ENCODE data around the gene PNPLA7.

DNA sequence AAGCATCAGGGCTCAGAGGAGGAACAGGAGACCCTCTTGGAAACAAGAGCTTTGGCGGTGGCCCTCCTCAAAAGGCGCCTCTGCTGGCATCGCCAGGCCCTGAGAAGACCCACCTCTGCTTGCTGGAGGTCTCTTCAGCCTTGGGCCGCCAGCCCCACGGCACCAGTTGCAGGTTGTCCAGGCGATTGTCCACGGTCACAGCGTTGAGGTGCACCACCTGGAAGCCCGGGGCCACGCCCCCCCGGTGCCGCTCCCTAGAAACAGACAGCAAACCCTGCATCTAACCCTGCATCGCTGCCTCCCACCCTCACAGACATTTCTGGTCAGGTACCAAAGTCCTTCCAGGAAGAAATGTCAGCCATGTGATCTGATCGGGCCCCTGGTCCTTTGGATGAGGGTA lies 36.7 kb upstream of the PNPLA7 start:
- TF ChIP-seq, protein P1, sequence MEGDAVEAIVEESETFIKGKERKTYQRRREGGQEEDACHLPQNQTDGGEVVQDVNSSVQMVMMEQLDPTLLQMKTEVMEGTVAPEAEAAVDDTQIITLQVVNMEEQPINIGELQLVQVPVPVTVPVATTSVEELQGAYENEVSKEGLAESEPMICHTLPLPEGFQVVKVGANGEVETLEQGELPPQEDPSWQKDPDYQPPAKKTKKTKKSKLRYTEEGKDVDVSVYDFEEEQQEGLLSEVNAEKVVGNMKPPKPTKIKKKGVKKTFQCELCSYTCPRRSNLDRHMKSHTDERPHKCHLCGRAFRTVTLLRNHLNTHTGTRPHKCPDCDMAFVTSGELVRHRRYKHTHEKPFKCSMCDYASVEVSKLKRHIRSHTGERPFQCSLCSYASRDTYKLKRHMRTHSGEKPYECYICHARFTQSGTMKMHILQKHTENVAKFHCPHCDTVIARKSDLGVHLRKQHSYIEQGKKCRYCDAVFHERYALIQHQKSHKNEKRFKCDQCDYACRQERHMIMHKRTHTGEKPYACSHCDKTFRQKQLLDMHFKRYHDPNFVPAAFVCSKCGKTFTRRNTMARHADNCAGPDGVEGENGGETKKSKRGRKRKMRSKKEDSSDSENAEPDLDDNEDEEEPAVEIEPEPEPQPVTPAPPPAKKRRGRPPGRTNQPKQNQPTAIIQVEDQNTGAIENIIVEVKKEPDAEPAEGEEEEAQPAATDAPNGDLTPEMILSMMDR (conservative IDR thresholded peaks at IDR 0.05; ENCODE audit: low read depth, low read length) = no peak
- TF ChIP-seq EZH2 (IDR thresholded peaks at IDR 0.05; ENCODE audit: low read length, unreplicated experiment) (no peak), EZH2phosphoT487 (IDR thresholded peaks at IDR 0.05; ENCODE audit: borderline replicate concordance, low read length) (no peak)
